HepG2 (cell line): Measurements from ENCODE around the gene DPY30. TPM values are rescaled to one million over a fixed set of nuclear protein-coding genes. Genes with fewer than 3 reads are reported as not detected.
A peak's percentile ranks its signal among the peaks of the same experiment; 100 is the strongest.

Source experiments
- CBX5 ChIP-seq: sonication (generic); formaldehyde crosslinking; IDR thresholded peaks from 2 replicates; pipeline ENCODE4 v1.4.0; 2020; ENCODE audit warnings: missing genetic modification reagents, borderline replicate concordance
- CREM ChIP-seq, 2 experiments: sonication (generic) in 1 of 2; formaldehyde crosslinking in 1 of 2; IDR thresholded peaks; 2 replicates each; pipeline versions ENCODE4 v1.4.0 to v1.6.1; 2016 to 2020; ENCODE audit warnings: antibody characterized with exemption in 1 of 2, mild to moderate bottlenecking in 1 of 2, missing genetic modification reagents in 1 of 2
- GABPA ChIP-seq, 2 experiments: IDR thresholded peaks; 2 replicates each; pipeline ENCODE4 v1.6.1; 2011 to 2016; ENCODE audit warnings: low read depth in 2 of 2, low read length in 1 of 2, missing biosample characterization in 1 of 2, missing genetic modification characterization in 1 of 2
- HNRNPL ChIP-seq: fragments of 200-400 bp; formaldehyde crosslinking; IDR thresholded peaks from 2 replicates; pipeline ENCODE4 v1.6.1; 2017; ENCODE audit warnings: mild to moderate bottlenecking, low read depth, low read length
- KDM3A ChIP-seq: IDR thresholded peaks from 2 replicates; pipeline ENCODE4 v1.6.1; 2018; ENCODE audit warnings: low read depth, missing compliant biosample characterization
- MIXL1 ChIP-seq: IDR thresholded peaks from 2 replicates; pipeline ENCODE4 v1.6.1; 2016
- MTA3 ChIP-seq: sonication (generic); formaldehyde crosslinking; IDR thresholded peaks from 2 replicates; pipeline ENCODE4 v1.4.0; 2020; ENCODE audit warnings: missing genetic modification reagents
- NFIC ChIP-seq: IDR thresholded peaks from 2 replicates; pipeline ENCODE4 v1.6.1; 2012; ENCODE audit warnings: mild to moderate bottlenecking, low read length, inconsistent platforms
- NFYB ChIP-seq: sonication (generic); formaldehyde crosslinking; IDR thresholded peaks from 2 replicates; pipeline ENCODE4 v1.4.0; 2020; ENCODE audit warnings: missing genetic modification reagents
- PHF21A ChIP-seq: sonication (generic); formaldehyde crosslinking; IDR thresholded peaks from 2 replicates; pipeline ENCODE4 v1.5.0; 2020; ENCODE audit warnings: mild to moderate bottlenecking, missing genetic modification reagents
- RFXANK ChIP-seq: IDR thresholded peaks from 2 replicates; pipeline ENCODE4 v1.6.1; 2016
- SKIL ChIP-seq: sonication (generic); formaldehyde crosslinking; IDR thresholded peaks from 2 replicates; pipeline ENCODE4 v1.8.0; 2022; ENCODE audit warnings: missing genetic modification reagents, mild to moderate bottlenecking, moderate library complexity, borderline replicate concordance
- SMC3 ChIP-seq: IDR thresholded peaks from 2 replicates; pipeline ENCODE4 v1.6.1; 2011; ENCODE audit warnings: low read length, improper control_type of control experiment
- SOX6 ChIP-seq, 2 experiments: fragments of 450-650 bp in 1 of 2; sonication (generic) in 1 of 2; formaldehyde crosslinking in 1 of 2; IDR thresholded peaks; 2 replicates each; pipeline versions ENCODE4 v1.4.0 to v1.6.1; 2017 to 2020; ENCODE audit warnings: antibody characterized with exemption in 1 of 2, mild to moderate bottlenecking in 1 of 2, missing genetic modification reagents in 1 of 2
- THAP11 ChIP-seq: IDR thresholded peaks from 2 replicates; pipeline ENCODE4 v1.6.1; 2016; ENCODE audit warnings: missing biosample characterization, missing genetic modification reagents
- ZBTB38 ChIP-seq: sonication (generic); formaldehyde crosslinking; IDR thresholded peaks from 2 replicates; pipeline ENCODE4 v1.5.1; 2020; ENCODE audit warnings: mild to moderate bottlenecking, missing genetic modification reagents
- ZFP82 ChIP-seq: sonication (generic); formaldehyde crosslinking; IDR thresholded peaks from 2 replicates; pipeline ENCODE4 v1.5.1; 2020; ENCODE audit warnings: mild to moderate bottlenecking, missing genetic modification reagents, borderline replicate concordance
- ZNF530 ChIP-seq: sonication (generic); formaldehyde crosslinking; IDR thresholded peaks from 2 replicates; pipeline ENCODE4 v1.5.0; 2020; ENCODE audit warnings: low read depth, mild to moderate bottlenecking, missing genetic modification reagents
- ZNF550 ChIP-seq: sonication (generic); formaldehyde crosslinking; IDR thresholded peaks from 2 replicates; pipeline ENCODE4 v1.4.0; 2020; ENCODE audit warnings: mild to moderate bottlenecking, missing genetic modification reagents, borderline replicate concordance
- ZNF567 ChIP-seq: sonication (generic); formaldehyde crosslinking; IDR thresholded peaks from 2 replicates; pipeline ENCODE4 v1.8.1; 2023; ENCODE audit warnings: mild to moderate bottlenecking, missing genetic modification reagents, borderline replicate concordance
- ZNF660 ChIP-seq: sonication (generic); formaldehyde crosslinking; IDR thresholded peaks from 2 replicates; pipeline ENCODE4 v1.5.1; 2020; ENCODE audit warnings: mild to moderate bottlenecking, low read depth, missing genetic modification reagents, borderline replicate concordance
- ZNF782 ChIP-seq: sonication (generic); formaldehyde crosslinking; IDR thresholded peaks from 2 replicates; pipeline ENCODE4 v1.4.0; 2020; ENCODE audit warnings: missing genetic modification reagents, mild to moderate bottlenecking, borderline replicate concordance
- polyA plus RNA-seq, 8 experiments: library from polyadenylated mRNA; depleted of rRNA in 3 of 8; stranded (reverse) in 7 of 8; unstranded in 1 of 8; fragments of >200 nt; fragmentation: Illumina TruSeq in 4 of 8; extraction: Trizol in 4 of 8; gene quantifications; 2 replicates each; pipeline versions ENCODE4 v1.2.1 to v1.2.3, GENCODE V29; 2011 to 2016; ENCODE audit warnings: low read depth in 4 of 8, missing spikeins in 1 of 8, mixed read lengths in 1 of 8; ENCODE audit not compliant: insufficient read depth in 1 of 8
- total RNA-seq, 5 experiments: library from RNA; depleted of rRNA; stranded (reverse); fragments of >200 nt; fragmentation: Illumina TruSeq; extraction: Trizol; gene quantifications; 2 replicates each; pipeline ENCODE4 v1.2.3, GENCODE V29; 2016; ENCODE audit warnings: low read depth in 1 of 5
- TF ChIP-seq, protein P1 (sequence below): IDR thresholded peaks from 2 replicates; pipeline ENCODE4 v1.6.1; 2016
- TF ChIP-seq, protein P2 (sequence below): sonication (generic); formaldehyde crosslinking; IDR thresholded peaks from 2 replicates; pipeline ENCODE4 v1.5.0; 2020; ENCODE audit warnings: missing genetic modification reagents
- TF ChIP-seq, protein P3 (sequence below): sonication (generic); formaldehyde crosslinking; conservative IDR thresholded peaks from 2 replicates; pipeline ENCODE4 v1.4.0; 2020; ENCODE audit warnings: missing genetic modification reagents

Gene DPY30
- total and polyA plus RNA-seq, 2 of the 13 experiments (the other 11 are each of a cell fraction or from before 2014, with no cell fraction given) = 98.1 to 118 TPM

- TF ChIP-seq ZNF550 (CRISPR knock-in tag) (no peak), ZFP82 (no peak; the same call in 1 of the 2 replicates), SKIL (CRISPR knock-in tag) (no peak), NFYB (CRISPR knock-in tag) (no peak), SMC3 (no peak), RFXANK (CRISPR knock-in tag) (no peak), ZNF660 (CRISPR knock-in tag) (no peak), ZNF530 (no peak), ZNF782 (peak; percentile 64; the same call in 1 of the 2 replicates), MTA3 (CRISPR knock-in tag) (no peak), HNRNPL (no peak), SOX6 (IDR thresholded peaks at IDR 0.05) (no peak), SOX6 (CRISPR knock-in tag; IDR thresholded peaks at IDR 0.05) (peak; percentile 64), CBX5 (CRISPR knock-in tag) (no peak; the same call in 1 of the 2 replicates), PHF21A (no peak), THAP11 (CRISPR knock-in tag) (peak; percentile 92), MIXL1 (CRISPR knock-in tag) (peak; percentile 43; the same call in 1 of the 2 replicates), ZBTB38 (peak; percentile 95), ZNF567 (CRISPR knock-in tag) (peak; percentile 91), CREM (IDR thresholded peaks at IDR 0.05) (peak; percentile 83), CREM (CRISPR knock-in tag; IDR thresholded peaks at IDR 0.05) (no peak), NFIC (no peak), GABPA (IDR thresholded peaks at IDR 0.05; ENCODE audit: low read depth, low read length) (no peak), GABPA (CRISPR knock-in tag; IDR thresholded peaks at IDR 0.05; ENCODE audit: low read depth) (peak; percentile 24; the same call in 1 of the 2 replicates), KDM3A (CRISPR knock-in tag) (peak; percentile 71; the same call in 1 of the 2 replicates)
- TF ChIP-seq, protein P1, sequence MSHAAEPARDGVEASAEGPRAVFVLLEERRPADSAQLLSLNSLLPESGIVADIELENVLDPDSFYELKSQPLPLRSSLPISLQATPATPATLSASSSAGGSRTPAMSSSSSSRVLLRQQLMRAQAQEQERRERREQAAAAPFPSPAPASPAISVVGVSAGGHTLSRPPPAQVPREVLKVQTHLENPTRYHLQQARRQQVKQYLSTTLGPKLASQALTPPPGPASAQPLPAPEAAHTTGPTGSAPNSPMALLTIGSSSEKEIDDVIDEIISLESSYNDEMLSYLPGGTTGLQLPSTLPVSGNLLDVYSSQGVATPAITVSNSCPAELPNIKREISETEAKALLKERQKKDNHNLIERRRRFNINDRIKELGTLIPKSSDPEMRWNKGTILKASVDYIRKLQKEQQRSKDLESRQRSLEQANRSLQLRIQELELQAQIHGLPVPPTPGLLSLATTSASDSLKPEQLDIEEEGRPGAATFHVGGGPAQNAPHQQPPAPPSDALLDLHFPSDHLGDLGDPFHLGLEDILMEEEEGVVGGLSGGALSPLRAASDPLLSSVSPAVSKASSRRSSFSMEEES = peak; percentile 56; the same call in 1 of the 2 replicates
- TF ChIP-seq, protein P2, sequence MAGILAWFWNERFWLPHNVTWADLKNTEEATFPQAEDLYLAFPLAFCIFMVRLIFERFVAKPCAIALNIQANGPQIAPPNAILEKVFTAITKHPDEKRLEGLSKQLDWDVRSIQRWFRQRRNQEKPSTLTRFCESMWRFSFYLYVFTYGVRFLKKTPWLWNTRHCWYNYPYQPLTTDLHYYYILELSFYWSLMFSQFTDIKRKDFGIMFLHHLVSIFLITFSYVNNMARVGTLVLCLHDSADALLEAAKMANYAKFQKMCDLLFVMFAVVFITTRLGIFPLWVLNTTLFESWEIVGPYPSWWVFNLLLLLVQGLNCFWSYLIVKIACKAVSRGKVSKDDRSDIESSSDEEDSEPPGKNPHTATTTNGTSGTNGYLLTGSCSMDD (CRISPR knock-in tag) = no peak
- TF ChIP-seq, protein P3, sequence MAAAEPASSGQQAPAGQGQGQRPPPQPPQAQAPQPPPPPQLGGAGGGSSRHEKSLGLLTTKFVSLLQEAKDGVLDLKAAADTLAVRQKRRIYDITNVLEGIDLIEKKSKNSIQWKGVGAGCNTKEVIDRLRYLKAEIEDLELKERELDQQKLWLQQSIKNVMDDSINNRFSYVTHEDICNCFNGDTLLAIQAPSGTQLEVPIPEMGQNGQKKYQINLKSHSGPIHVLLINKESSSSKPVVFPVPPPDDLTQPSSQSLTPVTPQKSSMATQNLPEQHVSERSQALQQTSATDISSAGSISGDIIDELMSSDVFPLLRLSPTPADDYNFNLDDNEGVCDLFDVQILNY (CRISPR knock-in tag) = no peak; the same call in 1 of the 2 replicates
Observed at GRCh38 chr2:32039447-32040219, at the start of gene DPY30 (continued).
